Breast epithelium (tissue), 4 donors: ENCODE results near the gene HOXC10. TPM values are rescaled to one million over a fixed set of nuclear protein-coding genes. Genes with fewer than 3 reads are reported as not detected.
A peak's percentile ranks its signal among the peaks of the same experiment; 100 is the strongest.

Source experiments
- DNase-seq, 2 donors: peaks; one replicate each; pipeline ENCODE4 v3.0.0-alpha.2; 2019; ENCODE audit warnings: low spot score in 2 of 2
- H3K27ac ChIP-seq, 2 donors: fragments of 200-600 bp; sonication (generic) in 1 of 2; one replicate each; pipeline ENCODE4 v1.5.1; 2016 to 2019; ENCODE audit warnings: mild to moderate bottlenecking in 1 of 2
- H3K27me3 ChIP-seq, 2 donors: fragments of 200-600 bp; sonication (generic) in 1 of 2; one replicate each; pipeline versions ENCODE4 v1.5.1 to v1.6.0; 2017 to 2019; ENCODE audit warnings: control low read depth in 1 of 2, mild to moderate bottlenecking in 1 of 2
- H3K36me3 ChIP-seq: fragments of 200-600 bp; one replicate; pipeline ENCODE4 v1.5.1; 2019
- H3K4me1 ChIP-seq, 2 donors: fragments of 200-600 bp; sonication (generic); one replicate each; pipeline ENCODE4 v1.5.1; 2016 to 2019; ENCODE audit warnings: control low read depth in 1 of 2
- H3K4me3 ChIP-seq, 3 donors: fragments of 200-600 bp; sonication (generic); 1 replicate in 2 of 3; 2 replicates in 1 of 3; pipeline ENCODE4 v1.5.1; 2016 to 2019; ENCODE audit warnings: mild to moderate bottlenecking in 3 of 3, moderate library complexity in 2 of 3
- H3K9me3 ChIP-seq, 2 donors: fragments of 200-600 bp; sonication (generic) in 1 of 2; one replicate each; pipeline ENCODE4 v1.5.1; 2016 to 2019; ENCODE audit warnings: control low read depth in 1 of 2
- POLR2A ChIP-seq: fragments of 450-650 bp; IDR thresholded peaks from one replicate; pipeline ENCODE4 v1.6.1; 2016; ENCODE audit warnings: antibody characterized with exemption, mild to moderate bottlenecking, moderate library complexity
- POLR2AphosphoS5 ChIP-seq, 3 donors: sonication (generic); formaldehyde crosslinking; IDR thresholded peaks; one replicate each; pipeline ENCODE4 v1.6.1; 2017; ENCODE audit warnings: antibody characterized with exemption in 3 of 3
- intact Hi-C: fragments of 100-400 bp; cut with DNase I; formaldehyde crosslinking; loops from one replicate; pipeline ENCODE4 v1.15.1; 2023; ENCODE audit warnings: low total_unique reads
- total RNA-seq, 3 donors: library from RNA; depleted of rRNA; stranded (reverse); fragments of >200 nt; gene quantifications; one replicate each; pipeline ENCODE4 v1.1.0, GENCODE V29; 2016
- TF ChIP-seq, protein P1 (sequence below), 3 donors: fragments of 450-650 bp; IDR thresholded peaks; one replicate each; pipeline ENCODE4 v1.5.1; 2016 to 2017; ENCODE audit warnings: antibody characterized with exemption in 3 of 3, mild to moderate bottlenecking in 3 of 3, moderate library complexity in 3 of 3

The HOXC10 gene
- total RNA-seq, 3 donors from 2014 or later: 2.0 to 10.9 (median 4.3) TPM

DNA sequence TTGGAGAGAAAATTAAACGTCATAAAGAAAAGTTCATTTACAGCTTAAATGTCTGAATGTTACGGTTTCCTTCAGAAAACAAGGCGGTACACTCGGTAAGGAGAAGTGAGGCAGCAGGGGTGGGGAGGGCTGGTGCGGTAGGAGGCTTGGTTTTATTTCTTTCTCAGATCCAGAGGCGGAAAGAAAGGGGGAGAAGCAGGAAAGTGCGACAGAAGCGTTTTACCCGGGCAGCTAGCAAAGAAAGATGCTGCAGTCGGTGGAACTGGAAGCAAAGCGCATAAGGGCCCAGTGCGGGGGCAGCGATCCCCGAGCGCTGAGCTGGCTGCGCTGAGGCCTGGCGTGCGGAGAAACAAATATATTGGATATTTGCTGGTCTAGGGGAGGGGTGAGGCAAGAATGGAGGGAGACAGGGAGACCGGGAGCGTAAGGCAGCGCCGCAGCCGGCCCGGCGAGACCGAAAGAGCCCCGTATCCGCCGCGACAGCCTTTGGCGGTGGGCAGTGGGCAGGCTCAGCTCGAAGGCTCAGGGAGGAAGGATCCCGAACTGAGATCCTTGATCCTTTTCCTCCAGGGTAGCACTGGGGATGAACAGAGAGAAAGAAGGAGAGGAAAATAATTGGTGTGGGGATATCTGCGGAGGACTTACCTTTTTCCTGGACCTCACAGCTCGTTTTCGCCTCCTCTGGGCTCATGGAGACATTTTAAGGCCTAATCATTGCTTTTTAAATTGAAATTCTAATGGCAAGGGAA, 18.4 kb upstream of the HOXC10 start:
- H3K9me3 ChIP-seq: no peaks in the 10 kb centered on the region
- intact Hi-C loops: no loop called here
- no peak for DNase-seq
- TF ChIP-seq, protein P1, sequence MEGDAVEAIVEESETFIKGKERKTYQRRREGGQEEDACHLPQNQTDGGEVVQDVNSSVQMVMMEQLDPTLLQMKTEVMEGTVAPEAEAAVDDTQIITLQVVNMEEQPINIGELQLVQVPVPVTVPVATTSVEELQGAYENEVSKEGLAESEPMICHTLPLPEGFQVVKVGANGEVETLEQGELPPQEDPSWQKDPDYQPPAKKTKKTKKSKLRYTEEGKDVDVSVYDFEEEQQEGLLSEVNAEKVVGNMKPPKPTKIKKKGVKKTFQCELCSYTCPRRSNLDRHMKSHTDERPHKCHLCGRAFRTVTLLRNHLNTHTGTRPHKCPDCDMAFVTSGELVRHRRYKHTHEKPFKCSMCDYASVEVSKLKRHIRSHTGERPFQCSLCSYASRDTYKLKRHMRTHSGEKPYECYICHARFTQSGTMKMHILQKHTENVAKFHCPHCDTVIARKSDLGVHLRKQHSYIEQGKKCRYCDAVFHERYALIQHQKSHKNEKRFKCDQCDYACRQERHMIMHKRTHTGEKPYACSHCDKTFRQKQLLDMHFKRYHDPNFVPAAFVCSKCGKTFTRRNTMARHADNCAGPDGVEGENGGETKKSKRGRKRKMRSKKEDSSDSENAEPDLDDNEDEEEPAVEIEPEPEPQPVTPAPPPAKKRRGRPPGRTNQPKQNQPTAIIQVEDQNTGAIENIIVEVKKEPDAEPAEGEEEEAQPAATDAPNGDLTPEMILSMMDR (IDR thresholded peaks at IDR 0.05): no peak
- TF ChIP-seq POLR2AphosphoS5 (IDR thresholded peaks at IDR 0.05) (no peak), POLR2A (no peak)
- no peak overlapping the region for H3K27ac ChIP-seq
- H3K27me3 ChIP-seq: peaks cover 7 to 100% of the 10 kb centered on the region in 2 donors
- no peaks in the 10 kb centered on the region for H3K36me3 ChIP-seq
- H3K4me3 ChIP-seq: peak overlapping the region in 1 of 3 donors; percentile 14
- no peaks in the 10 kb centered on the region for H3K4me1 ChIP-seq

DNA sequence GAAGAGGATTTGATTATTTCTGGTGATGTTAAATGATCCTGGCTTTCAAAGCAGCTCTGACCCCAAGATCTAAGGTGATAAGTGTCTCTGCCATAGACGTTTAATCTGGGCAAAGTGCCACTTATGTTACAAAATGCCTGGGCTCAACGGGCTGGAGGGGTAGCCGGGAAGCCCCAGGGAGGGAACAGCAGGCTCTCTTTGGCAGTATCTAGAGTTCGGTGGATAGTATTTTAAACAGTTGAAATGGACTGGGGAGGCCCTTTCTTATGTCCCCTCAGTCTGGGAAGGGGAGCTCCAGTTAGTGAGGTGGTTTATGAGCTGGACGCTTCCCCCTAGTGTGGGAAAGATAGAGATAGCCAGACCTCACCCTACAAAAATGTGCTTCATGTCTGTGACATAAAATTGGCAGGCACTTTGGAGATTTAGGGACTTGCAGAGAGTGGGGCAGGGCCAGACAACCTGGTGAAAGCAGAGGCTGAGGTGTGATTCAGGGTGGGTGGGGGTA, 17.5 kb upstream of the HOXC10 start:
- no peaks in the 10 kb centered on the region for H3K9me3 ChIP-seq
- no peaks in the 10 kb centered on the region for H3K4me1 ChIP-seq
- DNase-seq: no peak
- H3K36me3 ChIP-seq: no peaks in the 10 kb centered on the region
- TF ChIP-seq, protein P1 (IDR thresholded peaks at IDR 0.05): no peak
- TF ChIP-seq POLR2AphosphoS5 (IDR thresholded peaks at IDR 0.05) (no peak), POLR2A (no peak)
- peaks cover 11 to 100% of the 10 kb centered on the region in 2 donors for H3K27me3 ChIP-seq
- intact Hi-C loops: no loop called here
- no peak overlapping the region for H3K27ac ChIP-seq
- H3K4me3 ChIP-seq: peak overlapping the region in 1 of 3 donors; percentile 14

DNA sequence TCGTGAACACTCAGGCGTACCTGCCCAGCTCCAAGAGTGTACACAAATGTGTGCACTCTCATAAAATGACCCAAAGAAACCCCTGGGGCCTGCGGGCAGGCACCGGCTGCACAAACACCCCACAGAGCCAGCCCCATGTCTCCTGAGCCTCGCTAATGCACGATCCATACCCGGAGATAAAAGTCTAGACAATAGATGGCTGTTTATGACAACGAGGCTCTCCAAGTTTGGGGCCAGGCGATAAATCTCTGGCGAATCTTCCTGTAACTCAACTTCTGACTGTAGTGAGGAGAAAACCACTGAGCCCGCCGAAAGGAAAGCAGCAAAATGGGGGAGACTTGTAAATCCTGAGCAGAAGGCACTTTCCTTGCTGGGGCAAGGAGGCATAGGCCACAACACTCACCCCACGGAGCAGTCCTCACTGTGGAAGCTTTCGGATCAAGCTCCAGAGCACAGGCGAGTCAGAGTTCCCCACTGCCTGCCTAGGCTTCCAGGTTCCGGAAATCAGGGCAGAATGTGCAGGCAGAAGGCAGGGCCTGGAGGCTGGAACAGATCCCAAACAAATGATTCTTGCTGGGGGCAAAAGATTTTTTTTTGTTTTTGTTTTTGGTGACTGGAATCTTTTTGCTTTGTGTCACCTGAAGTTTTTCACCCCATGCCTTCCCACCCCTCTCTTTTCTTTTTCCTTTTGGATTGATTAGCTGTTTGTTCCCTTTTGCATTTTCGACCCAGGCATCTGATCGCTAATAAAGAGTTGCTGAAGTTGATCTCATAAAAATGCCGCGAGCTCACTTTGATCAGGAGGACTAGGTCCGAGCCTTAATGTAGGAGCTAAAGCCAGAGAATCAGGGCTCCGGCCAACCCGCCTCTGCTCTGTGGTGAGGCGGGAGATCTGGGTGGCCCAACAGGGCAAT, 16.5 kb upstream of the HOXC10 start:
- TF ChIP-seq, protein P1 (IDR thresholded peaks at IDR 0.05): no peak
- TF ChIP-seq POLR2AphosphoS5 (IDR thresholded peaks at IDR 0.05) (no peak), POLR2A (no peak)
- no peaks in the 10 kb centered on the region for H3K36me3 ChIP-seq
- no peaks in the 10 kb centered on the region for H3K9me3 ChIP-seq
- no peak for DNase-seq
- no peaks in the 10 kb centered on the region for H3K4me1 ChIP-seq
- no peak overlapping the region for H3K4me3 ChIP-seq
- intact Hi-C loops: no loop called here
- peaks cover 11 to 100% of the 10 kb centered on the region in 2 donors for H3K27me3 ChIP-seq
- no peak overlapping the region for H3K27ac ChIP-seq

DNA sequence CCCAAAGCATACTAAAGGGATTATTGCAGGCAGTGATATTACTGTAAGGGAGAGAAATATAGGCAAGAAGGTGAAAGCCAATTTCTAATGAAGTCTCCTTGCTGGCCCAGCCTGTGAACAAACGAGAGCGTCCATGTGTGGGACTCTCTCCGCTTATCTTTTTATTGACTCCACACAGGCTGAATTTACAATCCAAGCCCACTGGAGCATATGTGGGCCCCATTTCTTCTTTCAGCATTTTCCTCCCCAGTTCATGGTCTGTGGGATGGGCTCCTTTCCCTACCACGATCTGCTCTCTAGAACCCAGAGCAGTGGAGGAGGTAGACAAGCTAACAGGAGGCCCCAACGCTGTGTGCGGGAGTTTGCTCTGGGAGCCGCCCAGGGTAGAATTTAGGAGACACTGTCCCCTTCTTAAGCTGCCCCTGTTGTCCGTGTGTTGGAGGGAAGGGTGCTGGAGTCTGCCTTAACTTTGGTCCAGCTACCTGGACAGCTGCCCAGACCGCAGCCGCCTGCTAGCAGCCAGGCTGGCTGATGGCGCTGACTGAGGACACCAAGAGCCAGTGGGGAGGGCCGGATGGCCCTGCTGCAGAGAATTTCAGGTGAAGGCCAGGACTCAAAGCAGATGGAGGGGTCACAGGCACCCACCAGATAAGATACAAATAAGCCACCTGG, 15.2 kb upstream of the HOXC10 start:
- Histone ChIP-seq H3K27me3 (peaks cover 15 to 100% of the 10 kb centered on the region in 2 donors), H3K27ac (no peak overlapping the region), H3K4me1 (peaks cover 0 to 8% of the 10 kb centered on the region in 2 donors), H3K36me3 (no peaks in the 10 kb centered on the region), H3K4me3 (no peak overlapping the region), H3K9me3 (no peaks in the 10 kb centered on the region)
- intact Hi-C loops: no loop called here
- no peak for TF ChIP-seq POLR2AphosphoS5 (IDR thresholded peaks at IDR 0.05)
- no peak for TF ChIP-seq POLR2A
- TF ChIP-seq, protein P1 (IDR thresholded peaks at IDR 0.05): no peak
- DNase-seq: no peak
